Epithelial cell of proximal tubule (primary cell): ENCODE data around the gene STOX2. TPM values are rescaled to one million over a fixed set of nuclear protein-coding genes. Genes with fewer than 3 reads are reported as not detected.

Source experiments
- DNase-seq: peaks from one replicate; pipeline ENCODE4 v3.0.0-alpha.2; 2011; ENCODE audit warnings: low read depth
- H3K4me3 ChIP-seq: 2 replicates; pipeline ENCODE4 v1.5.1; 2011; ENCODE audit warnings: low read depth, mild to moderate bottlenecking, low read length
- total RNA-seq: library from RNA; depleted of rRNA; stranded (reverse); fragments of >200 nt; gene quantifications from 2 replicates; pipeline ENCODE4 v1.2.3, GENCODE V29; 2015
- TF ChIP-seq, protein P1 (sequence below): conservative IDR thresholded peaks from 2 replicates; pipeline ENCODE4 v1.5.1; 2012; ENCODE audit warnings: low read depth, mild to moderate bottlenecking, low read length

The STOX2 gene
- total RNA-seq, 1 donor from 2014 or later: 4.3 TPM

DNA sequence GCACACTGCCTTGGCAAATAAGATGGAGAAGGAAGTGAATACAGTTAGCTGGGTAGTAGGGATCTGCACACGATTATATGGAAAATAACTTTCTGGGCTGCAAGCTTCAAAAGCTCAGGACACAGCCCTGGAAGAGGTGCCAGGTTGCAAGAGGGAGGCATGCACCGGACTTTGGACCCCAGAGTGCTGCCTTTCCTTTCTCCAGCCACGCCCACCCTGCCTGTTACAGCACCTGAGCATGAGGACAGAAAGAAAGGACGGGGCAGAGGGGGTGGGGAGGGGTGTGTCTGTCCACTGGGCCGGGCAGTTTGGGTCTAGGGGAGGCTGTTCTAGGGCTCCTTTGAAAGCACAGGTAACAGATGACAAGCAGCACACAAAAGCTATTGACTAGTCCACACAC is 159.8 kb downstream of the STOX2 start:
- no peak for DNase-seq
- H3K4me3 ChIP-seq: no peak overlapping the region
- TF ChIP-seq, protein P1, sequence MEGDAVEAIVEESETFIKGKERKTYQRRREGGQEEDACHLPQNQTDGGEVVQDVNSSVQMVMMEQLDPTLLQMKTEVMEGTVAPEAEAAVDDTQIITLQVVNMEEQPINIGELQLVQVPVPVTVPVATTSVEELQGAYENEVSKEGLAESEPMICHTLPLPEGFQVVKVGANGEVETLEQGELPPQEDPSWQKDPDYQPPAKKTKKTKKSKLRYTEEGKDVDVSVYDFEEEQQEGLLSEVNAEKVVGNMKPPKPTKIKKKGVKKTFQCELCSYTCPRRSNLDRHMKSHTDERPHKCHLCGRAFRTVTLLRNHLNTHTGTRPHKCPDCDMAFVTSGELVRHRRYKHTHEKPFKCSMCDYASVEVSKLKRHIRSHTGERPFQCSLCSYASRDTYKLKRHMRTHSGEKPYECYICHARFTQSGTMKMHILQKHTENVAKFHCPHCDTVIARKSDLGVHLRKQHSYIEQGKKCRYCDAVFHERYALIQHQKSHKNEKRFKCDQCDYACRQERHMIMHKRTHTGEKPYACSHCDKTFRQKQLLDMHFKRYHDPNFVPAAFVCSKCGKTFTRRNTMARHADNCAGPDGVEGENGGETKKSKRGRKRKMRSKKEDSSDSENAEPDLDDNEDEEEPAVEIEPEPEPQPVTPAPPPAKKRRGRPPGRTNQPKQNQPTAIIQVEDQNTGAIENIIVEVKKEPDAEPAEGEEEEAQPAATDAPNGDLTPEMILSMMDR: no peak

GRCh38 chr4:184066584-184067300 is 161.6 kb downstream of the STOX2 start:
- H3K4me3 ChIP-seq: no peak overlapping the region
- no peak for DNase-seq
- TF ChIP-seq, protein P1: no peak

- TF ChIP-seq, protein P1: no peak
- no peak for DNase-seq
- H3K4me3 ChIP-seq: no peak overlapping the region
Observed at GRCh38 chr4:184067931-184068554, 162.9 kb downstream of the STOX2 start.

Other genes starting within 250 kb of the STOX2 start
- 17.2 and 24.2 TPM in 2 replicates for gene RWDD4, start 246.1 kb upstream of the STOX2 start, total RNA-seq
- 15.8 and 38.1 TPM in 2 replicates for gene TRAPPC11, start 246.0 kb upstream of the STOX2 start, total RNA-seq